WERI-Rb-1 (cell line): ENCODE measurements around the gene CEACAM20.

Experiments used
- DNase-seq: peaks from one replicate; pipeline ENCODE4 v3.0.0-alpha.2; 2020
- H3K27ac ChIP-seq: fragments of 250-450 bp; sonication (Bioruptor Pico); 2 replicates; pipeline ENCODE4 v1.5.1; 2020; ENCODE audit warnings: mild to moderate bottlenecking, moderate library complexity
- H3K27me3 ChIP-seq: fragments of 250-450 bp; sonication (Bioruptor Pico); 2 replicates; pipeline ENCODE4 v1.5.1; 2021; ENCODE audit warnings: mild to moderate bottlenecking, low read depth, moderate library complexity; ENCODE audit not compliant: insufficient read depth, severe bottlenecking
- H3K36me3 ChIP-seq: fragments of 250-450 bp; sonication (Bioruptor Pico); 2 replicates; pipeline ENCODE4 v1.5.1; 2020; ENCODE audit warnings: mild to moderate bottlenecking, moderate library complexity
- H3K4me3 ChIP-seq: 2 replicates; pipeline ENCODE4 v1.5.1; 2011; ENCODE audit warnings: low read depth, mild to moderate bottlenecking, control low read depth, low read length
- H3K9me3 ChIP-seq: fragments of 250-450 bp; sonication (Bioruptor Pico); 2 replicates; pipeline ENCODE4 v1.5.1; 2021; ENCODE audit warnings: mild to moderate bottlenecking, moderate library complexity; ENCODE audit not compliant: severe bottlenecking
- TF ChIP-seq, protein P1 (sequence below): IDR thresholded peaks from 2 replicates; pipeline ENCODE4 v1.5.1; 2011; ENCODE audit warnings: low read depth, mild to moderate bottlenecking, control low read depth, inconsistent platforms, low read length

The CEACAM20 gene

GRCh38 chr19:44573627-44574026 lies 44.2 kb upstream of the CEACAM20 start:
- Histone ChIP-seq H3K27ac (no peak overlapping the region), H3K36me3 (no peaks in the 10 kb centered on the region), H3K27me3 (no peaks in the 10 kb centered on the region), H3K4me3 (no peak overlapping the region), H3K9me3 (no peaks in the 10 kb centered on the region)
- no peak for DNase-seq
- TF ChIP-seq, protein P1, sequence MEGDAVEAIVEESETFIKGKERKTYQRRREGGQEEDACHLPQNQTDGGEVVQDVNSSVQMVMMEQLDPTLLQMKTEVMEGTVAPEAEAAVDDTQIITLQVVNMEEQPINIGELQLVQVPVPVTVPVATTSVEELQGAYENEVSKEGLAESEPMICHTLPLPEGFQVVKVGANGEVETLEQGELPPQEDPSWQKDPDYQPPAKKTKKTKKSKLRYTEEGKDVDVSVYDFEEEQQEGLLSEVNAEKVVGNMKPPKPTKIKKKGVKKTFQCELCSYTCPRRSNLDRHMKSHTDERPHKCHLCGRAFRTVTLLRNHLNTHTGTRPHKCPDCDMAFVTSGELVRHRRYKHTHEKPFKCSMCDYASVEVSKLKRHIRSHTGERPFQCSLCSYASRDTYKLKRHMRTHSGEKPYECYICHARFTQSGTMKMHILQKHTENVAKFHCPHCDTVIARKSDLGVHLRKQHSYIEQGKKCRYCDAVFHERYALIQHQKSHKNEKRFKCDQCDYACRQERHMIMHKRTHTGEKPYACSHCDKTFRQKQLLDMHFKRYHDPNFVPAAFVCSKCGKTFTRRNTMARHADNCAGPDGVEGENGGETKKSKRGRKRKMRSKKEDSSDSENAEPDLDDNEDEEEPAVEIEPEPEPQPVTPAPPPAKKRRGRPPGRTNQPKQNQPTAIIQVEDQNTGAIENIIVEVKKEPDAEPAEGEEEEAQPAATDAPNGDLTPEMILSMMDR, result no peak

DNA sequence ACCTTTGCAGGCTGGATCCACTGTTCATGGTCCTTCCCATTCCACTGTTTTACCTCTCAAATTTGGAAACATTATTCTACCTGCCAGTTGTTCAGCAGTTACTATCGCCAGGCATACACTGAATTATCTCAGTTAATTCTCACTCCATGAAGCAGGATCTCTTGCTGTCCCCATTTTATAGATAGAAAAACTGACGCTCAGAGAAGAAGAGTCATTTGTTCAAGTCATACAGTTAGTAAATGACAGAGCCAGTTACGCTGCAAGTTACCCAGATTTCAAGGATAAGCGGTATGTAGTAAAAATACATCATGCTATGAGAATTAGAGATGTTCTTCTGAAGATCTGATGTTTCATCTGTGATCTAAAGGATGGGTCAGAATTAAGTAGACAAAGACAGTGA lies 43.7 kb upstream of the CEACAM20 start:
- Histone ChIP-seq H3K27ac (no peak overlapping the region), H3K36me3 (no peaks in the 10 kb centered on the region), H3K27me3 (no peaks in the 10 kb centered on the region), H3K4me3 (no peak overlapping the region), H3K9me3 (no peaks in the 10 kb centered on the region)
- no peak for DNase-seq
- TF ChIP-seq, protein P1, result no peak

- no peak for DNase-seq
Observed at GRCh38 chr19:44572581-44572900, 43.1 kb upstream of the CEACAM20 start.

DNA sequence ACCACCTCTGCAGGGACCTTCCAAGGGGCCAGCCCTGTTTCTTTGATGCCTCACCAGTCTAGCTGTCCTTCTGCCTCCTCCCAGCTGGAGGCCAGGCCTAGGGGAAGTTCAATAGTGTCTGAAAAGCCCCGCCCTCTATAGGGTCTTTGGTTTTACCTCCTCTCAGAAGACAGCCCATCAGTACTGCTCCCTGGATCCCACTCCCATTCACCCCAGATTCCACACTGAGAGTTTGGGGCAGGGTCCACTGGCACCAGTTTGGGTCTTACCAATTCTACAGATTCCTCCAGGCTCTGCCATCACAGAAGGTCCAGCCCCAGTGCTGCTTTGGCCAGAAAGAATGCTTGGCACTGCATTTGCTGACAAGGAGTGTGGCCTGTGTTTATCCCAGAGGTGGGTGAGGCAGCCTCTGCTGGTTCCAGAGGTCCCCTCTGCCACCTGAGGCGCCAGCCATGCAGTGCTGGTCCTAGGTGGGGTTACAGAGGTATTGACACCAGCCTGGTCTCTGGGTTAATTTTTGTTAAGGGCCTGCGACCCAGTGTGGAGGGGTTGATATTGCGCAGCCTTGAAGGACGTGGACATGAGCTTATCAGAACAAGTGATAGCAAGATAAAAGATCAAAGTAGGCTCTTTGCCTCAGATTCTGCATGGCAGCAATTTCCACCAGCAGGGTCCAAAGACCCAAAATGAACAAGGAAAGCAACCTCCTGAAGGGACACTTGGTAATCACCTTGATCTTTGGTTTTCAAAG lies 42.5 kb upstream of the CEACAM20 start:
- Histone ChIP-seq H3K27ac (no peak overlapping the region), H3K4me3 (no peak overlapping the region), H3K36me3 (no peaks in the 10 kb centered on the region), H3K27me3 (no peaks in the 10 kb centered on the region), H3K9me3 (no peaks in the 10 kb centered on the region)
- TF ChIP-seq, protein P1, result no peak
- no peak for DNase-seq

More at GRCh38 chr19:44572581-44572900, 43.1 kb upstream of the CEACAM20 start:
- TF ChIP-seq, protein P1, result no peak
- H3K4me3 ChIP-seq, result no peak overlapping the region
- H3K27me3 ChIP-seq, result no peaks in the 10 kb centered on the region
- H3K27ac ChIP-seq, result no peak overlapping the region
- H3K9me3 ChIP-seq, result no peaks in the 10 kb centered on the region
- no peaks in the 10 kb centered on the region for H3K36me3 ChIP-seq

- peak; percentile 65 for DNase-seq
- Histone ChIP-seq H3K9me3 (no peaks in the 10 kb centered on the region), H3K27ac (no peak overlapping the region), H3K4me3 (no peak overlapping the region), H3K36me3 (no peaks in the 10 kb centered on the region), H3K27me3 (no peaks in the 10 kb centered on the region)
- TF ChIP-seq, protein P1, result peak; percentile 65
Observed at GRCh38 chr19:44570984-44571684, 41.7 kb upstream of the CEACAM20 start.
